Fibroblast of skin of back (primary cell): ENCODE measurements around the gene RGS17.

ENCODE experiments used
- DNase-seq: peaks from one replicate; pipeline ENCODE4 v3.0.0-alpha.2; 2013

The RGS17 gene

DNA sequence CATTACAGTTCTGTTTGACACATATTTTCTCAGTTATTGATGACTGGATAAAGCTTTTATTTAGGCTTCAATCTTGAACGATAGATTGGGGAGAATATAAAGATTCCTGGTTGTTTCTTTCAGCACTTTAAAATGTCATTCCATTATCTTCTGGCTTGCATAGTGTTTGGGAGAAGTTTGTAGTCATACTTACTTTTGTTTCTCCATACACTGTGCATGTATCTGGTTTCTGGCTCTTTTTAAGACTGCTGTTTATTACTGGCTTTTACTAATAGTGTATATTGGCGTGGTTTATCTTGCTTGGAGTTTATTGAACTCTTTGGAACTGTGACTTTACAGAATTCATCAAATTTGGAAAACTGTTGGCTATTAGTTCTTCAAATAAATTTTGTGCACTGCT, 49.2 kb downstream of the RGS17 start:
- DNase-seq: no peak

DNA sequence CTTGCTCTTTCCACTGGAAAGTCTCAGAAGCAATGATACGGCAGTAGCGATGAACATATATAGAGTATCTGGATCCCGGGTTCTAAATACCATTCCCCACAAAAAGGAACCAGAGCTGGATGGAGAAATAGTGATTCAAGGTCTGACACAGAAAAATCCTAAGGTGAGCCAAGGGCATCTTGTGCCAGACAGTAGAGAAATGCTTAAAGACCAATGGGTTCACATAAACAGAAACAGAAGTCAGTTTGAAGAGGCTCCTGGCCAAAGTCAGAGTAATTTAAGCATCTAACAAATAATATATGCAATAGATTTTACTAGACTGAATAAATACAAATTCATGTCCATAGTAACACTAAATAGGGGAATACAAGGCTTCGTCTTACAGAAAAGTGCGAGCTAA, 54.7 kb downstream of the RGS17 start:
- DNase-seq: no peak

DNA sequence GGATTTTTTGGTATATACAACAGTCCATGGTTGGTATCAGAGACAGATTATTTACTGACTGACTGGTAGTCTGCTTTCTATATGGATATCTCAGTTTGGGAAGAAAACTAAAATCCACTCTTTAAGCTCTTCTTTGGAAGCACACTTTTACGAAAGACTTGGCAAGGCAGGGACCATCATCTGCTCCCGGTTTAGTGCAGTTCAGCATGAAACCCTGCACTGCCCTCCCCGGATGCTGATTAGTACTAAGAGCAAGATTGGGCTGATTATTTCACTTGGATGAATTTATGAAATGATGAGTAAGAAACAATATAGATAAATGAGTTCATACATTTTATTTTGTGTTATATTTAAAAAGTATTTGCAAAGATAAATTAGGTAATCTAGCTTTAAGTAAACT, 56.3 kb downstream of the RGS17 start:
- no peak for DNase-seq

DNA sequence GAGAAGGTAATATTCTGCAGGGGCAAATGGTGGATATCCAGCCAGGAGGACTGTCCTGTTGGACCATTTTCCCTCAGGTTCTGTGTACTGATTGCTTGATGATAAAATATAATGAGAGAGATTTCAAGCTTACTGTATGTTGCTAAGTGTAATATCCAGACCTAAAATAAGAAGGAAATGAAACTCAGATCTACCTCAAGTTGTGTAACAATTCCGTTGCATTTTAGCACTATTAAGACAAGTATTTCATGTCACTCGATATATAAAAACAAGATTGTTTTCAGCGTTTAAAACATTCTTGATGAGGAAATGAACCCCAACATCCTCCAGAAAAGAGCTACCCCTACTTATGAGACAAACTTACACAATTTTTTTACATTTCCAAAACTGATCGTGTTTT, 57.2 kb downstream of the RGS17 start:
- DNase-seq: no peak

DNA sequence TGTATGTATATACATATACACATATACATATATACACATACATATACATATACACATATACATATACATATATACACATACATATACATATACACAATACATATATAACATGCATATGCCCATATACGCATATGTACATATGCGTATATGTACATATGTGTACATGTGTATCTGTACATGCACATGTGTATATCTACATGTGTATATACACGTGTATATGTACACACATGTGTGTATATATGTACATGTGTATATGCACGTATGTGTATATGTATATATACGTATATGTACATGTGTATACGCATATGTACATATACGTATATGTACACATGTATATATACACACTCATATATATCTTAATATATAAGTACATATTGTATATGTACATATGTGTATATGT, 60.3 kb downstream of the RGS17 start:
- no peak for DNase-seq

DNA sequence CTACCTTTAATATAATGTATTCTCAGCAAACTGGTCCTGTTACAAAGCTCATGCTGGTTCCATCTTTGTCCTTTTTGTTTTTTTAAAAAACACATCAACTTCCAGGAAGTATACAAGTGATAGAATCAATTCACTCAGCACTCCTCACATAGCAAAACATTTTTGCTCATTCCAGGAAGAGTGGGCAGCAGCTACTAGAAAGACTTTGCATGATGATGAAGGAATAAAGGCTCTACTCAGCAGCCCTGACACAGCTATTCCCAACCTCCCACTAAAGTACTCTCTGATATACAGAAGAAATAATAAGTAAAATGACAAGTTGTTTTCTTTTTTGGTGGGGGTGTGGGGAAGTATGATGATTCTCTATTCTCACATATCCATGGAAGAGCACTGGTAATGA, 61.2 kb downstream of the RGS17 start:
- no peak for DNase-seq

DNA sequence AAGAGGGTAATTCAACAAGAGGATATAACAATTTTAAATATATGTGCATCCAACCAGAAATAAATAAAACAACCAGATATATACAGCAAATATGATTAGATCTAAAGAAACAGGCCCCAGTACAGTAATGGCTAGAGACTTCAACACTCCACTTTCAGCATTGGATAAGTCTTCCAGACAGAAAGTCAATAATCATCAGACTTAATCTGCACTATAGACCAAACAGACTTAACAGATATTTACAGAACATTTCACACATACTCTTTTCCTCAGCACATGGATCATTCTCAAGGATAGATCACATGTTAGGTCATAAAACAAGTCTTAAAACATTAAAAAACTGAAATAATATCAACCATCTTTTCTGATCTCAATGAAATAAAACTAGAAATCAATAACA, 65.9 kb downstream of the RGS17 start:
- DNase-seq: no peak

DNA sequence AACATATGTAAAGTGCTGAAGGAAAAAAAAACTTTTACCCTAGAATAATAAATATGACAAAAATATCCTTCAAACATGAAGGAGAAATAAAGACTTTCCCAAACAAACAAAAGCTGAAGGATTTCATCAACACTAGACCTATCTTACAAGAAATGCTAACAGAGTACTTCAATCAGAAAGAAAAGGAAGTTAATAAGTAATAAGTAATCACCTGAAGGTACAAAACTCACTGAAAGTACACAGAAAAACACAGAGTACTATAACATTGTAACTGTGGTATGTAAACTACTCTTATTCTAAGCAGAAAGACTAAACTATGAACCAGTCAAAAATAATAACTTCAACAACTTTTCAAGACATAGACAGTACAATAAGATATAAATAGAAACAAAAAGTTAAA, 67.1 kb downstream of the RGS17 start:
- no peak for DNase-seq

DNA sequence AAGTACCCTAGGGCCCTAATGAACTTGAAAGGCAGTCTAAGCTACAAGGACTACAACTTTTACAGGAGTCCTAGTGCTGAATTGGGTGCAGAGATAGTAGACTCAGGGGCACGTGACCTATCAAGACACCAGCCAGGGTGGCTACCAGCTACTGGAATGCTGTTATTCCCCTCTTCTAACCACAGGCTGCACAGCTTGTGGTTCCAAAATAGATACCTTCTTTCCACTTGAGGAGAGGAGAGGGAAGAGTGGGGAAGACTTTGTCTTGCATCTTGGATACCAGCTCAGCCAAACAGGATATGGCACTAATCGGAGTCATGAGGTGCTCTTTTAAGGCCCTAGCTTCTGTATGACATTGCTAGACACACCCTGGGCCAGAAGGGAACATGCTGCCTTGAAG, 68.6 kb downstream of the RGS17 start:
- DNase-seq: no peak

DNA sequence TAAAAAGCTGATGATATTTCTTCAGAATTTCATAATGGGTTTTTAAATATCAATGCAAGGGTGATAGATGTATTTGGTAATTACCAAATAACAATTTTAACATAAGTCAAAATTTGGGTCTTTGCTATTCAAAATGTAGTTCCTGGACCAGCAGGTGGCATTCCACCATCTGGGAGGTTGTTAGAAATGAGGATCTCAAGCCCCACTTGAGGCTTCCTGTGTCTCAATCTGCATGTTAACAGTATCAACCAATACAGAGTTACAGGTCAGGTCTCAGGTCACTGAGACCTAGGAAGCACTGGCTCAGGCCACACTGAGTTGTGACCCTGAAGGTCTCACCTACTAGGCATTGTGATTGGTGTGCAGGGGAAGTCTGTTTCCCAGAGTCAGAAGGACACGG, 71.3 kb downstream of the RGS17 start:
- DNase-seq: no peak

DNA sequence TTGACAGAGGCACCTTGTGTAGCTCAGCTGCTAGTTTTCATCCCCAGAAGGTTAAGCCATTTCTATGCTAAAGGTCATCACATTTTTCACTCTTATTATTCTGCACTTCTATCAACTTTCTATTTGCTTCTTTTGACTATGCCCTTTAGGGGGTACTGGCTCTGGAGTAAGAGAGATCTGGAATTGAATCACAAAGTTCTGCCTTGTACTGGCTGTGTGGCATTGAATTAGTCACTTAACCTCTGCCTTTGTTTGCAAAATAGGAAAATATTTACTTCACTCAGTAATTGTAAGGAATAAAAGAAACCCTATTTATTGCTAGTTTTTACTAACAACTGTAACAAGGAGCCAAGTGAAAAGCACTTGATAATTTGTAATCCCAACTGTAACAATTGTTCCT, 71.8 kb downstream of the RGS17 start:
- no peak for DNase-seq

DNA sequence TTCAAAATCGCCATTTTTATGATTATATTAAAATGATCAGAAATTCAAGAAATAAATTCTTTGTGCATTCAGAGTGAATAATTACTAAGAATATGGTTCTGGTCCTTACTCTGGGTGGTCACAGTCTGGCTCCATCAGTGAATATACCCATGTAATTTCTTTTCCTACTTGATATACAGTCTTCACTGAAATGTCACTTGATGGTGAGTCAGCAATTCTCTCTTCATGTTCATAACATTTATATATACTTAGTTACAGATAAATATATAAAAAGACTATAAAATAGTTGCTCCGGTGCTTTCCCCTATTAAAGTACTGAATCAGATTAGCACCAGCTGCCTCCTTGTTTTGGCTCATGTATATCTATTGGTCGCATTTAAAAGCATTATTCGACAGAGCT, 72.2 kb downstream of the RGS17 start:
- no peak for DNase-seq

DNA sequence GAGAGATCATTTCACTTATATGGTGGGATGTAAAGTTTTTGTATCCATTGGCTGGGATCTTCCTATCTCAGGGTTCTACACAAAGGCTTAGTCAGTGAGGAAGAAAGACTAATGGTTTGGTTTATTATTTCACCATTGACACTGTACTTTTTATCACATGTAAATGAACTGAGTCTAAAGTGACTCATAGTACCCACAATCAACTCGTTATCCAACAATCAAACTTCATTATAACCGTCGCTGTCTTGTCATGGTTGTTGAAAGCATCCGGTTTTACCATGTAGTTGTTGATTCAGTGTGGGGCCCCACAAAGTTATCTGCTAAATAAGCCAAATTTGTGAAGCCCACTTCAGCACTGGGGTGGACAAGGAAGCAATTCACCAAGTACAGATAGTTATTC, 72.8 kb downstream of the RGS17 start:
- no peak for DNase-seq

DNA sequence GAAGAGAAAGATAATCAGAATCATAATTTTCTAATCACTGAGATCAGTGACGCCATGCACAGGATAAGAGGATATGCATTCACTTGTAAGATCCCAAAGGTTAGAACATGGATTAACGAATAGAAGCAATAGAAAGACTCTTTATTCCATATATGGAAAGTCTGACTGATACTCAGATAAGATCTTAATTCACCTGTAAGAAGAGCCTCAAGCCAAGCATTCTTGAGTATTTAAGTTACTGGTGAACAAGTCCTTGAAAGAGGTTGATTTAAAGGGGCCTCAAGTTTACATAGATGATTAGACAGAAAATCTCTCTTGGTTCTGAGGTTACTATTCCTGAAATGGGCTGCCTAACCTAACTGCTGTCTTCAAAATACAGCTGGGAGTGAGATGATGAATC, 74.8 kb downstream of the RGS17 start:
- DNase-seq: no peak

DNA sequence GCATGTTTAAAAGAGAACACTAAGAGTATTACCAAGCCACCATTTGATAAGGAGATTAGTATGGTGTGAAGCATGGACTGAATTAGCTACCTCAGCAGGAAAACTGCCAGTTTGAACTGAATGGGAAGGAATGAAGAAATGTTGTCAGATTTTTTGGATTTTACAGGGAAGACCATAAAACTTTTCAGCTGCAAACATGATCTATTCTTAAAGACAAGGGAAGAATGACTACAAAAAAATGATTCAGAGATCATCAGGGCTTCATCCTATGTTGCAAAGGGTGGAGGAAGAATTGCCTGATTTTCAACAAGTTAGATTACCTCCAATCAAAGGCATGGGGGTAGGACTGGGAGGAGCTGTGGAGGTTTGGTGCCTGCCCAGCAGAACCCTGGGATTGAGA, 79.3 kb downstream of the RGS17 start:
- no peak for DNase-seq

DNA sequence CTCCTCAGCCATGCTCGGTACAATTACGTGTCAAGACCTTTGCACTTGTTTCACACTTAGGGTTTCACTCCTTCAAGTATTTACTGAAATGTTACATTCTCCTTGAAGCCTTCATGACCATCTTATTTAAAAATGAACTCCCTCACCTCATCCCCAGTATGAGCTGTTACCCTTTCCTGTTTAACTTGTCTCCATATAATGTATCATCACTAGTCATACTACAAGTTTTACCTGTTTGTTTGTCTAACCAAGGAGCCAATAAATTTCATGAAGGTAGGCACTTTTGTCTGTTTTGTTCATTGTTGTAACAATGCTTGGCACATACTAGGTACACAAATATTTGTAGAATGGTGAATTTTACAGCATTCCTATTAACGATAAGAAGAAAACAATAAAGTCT, 82.5 kb downstream of the RGS17 start:
- no peak for DNase-seq

DNA sequence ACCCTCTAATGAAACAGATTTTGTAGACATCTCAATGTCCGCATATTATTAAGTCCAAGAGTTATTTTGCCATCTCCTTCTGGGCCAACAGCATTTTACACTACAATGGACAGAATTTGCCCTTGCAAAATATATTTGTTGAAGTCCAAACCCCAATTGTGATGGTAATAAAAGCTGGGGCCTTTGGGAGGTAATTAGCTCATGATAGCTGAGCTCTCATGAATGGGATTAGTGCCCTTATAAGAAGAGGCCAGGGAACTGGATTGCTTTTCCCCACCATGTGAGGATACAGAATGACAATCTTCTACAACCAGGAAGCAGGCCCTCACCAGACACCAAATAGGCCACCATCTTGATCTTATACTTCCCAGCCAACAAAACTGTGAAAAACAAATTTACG, 83.7 kb downstream of the RGS17 start:
- no peak for DNase-seq

DNA sequence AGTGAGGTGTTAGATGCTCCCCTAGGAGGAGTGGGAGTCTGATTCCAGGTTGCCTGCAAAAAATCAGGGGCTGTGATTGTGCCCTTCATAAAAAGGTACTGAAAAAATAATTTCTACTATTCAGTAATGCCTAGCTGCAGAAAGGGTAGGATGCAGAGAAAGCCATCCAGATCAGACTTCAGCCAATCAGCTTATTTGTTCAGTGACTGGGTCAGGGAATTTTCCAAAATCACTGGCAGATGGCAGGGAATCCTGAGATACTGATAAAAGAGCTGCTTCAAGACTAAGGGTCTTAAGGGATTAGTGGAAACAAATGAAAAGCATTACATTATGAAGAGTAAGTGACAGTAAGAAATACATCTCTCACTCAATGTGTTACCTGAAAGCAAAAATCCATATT, 85.8 kb downstream of the RGS17 start:
- DNase-seq: no peak

DNA sequence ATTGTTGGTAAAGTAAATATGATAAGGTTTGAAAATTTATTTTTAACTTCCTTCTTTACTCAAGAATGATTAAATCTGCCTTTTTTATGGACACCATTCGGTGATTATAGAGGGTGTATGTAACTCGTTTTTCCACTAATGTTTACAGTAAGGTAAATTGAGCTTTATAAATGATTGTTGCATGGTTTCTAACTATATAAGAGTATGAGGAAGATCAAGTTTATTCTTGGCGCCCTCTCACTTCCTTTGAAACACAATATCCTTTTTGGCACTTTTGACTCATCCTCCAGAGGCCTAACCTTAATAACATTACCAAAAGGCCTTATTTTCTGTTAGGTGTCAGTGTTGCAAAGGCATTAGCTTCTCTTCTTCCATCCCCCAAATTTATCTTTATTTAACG, 86.8 kb downstream of the RGS17 start:
- DNase-seq: no peak

DNA sequence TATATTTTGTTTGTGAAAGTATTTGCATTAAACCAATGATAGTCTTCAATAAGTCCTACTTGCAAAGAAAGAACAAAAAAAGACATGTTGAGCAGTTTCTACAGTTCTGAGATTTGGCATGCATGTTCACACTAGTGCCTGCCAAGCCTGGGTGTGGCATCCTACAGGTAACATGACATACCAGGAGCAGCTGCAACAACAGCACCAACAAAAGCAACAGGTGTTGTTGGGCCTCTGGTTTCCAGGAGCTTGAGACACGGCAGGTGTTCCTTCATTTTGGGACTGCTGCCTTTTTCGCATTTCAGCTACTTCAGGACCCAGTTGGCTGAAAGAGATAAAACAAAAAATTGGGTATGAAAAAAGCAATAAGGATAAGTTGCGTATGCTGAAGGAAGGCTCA, 87.4 kb downstream of the RGS17 start:
- no peak for DNase-seq

DNA sequence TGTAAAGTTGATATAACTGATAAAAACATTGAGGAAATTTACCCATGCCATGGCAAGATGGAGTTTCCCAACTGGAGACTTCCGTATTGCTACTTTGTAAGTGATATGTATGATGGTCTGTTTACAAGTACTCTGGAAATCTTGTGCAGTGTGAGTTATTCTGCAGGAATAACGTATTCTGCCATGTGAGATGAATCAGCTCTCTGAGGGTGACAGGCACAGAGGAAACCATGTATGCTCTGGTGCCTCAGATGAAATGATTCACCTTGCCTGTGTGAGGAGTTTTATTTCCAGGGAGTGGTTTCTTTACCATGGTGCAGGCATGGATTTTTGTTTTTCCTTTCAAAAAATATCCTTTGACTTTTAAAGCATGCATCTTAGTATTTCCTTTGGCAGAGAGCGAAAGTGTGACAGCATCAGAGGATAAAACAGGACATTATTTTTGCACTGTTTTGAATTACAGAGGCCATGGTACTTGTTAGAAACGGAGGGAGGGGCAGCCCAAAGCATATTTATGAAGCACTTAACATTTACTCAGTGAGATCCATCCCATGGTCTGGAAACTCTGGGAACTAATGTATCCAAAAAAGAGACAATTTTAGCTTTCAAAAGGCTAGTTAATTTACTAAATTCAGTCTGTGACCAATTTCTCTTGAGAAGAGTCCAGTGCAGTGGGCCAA, 92.6 kb downstream of the RGS17 start:
- DNase-seq: peak; percentile 32

DNA sequence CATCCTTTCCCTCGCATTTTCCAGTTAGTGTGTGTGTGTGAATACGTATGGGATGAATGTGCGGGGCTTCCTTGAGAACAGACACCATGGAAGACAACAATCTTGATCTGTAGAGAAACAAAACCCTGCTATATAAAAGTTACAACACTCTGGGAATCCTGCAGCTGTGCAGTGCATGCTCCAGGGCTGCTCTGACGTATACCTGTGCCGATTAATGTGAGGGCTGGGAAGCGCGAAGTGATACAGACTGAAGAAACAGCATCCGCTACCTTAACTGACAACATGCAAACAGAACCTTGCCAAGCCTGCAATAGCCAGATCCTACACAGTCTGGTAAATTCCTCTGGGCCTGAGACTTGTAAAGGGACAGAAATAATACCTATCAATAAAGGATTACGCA, 96.9 kb downstream of the RGS17 start:
- DNase-seq: no peak

DNA sequence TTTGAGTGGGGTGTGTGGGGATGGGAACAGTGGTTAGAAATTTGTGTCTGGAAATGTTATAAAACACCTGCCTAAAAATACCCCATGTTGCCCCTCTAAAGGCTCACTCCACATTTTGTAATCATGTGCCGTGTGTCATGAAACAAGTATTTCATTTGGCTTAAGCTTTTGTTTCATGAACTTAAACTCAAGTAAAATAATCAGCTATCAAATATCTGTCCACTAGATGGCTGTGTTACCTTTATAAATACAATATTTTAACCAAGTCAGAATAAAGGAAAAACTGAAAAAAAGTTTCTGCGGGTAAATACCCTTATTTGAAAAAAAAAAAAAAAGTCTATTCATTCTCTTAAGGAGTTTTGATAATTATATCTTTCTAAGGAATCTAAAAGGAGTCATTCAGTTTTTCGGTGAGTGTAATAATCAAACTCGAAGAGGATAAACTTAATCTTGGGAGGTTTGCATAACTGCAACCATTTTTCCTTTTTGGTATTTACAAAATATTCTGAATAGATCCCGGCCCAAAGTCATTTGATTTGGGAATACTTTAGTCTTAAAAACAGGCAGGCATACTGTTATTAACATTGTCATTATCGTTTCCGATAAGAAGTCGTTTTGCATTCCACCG, 98.7 kb downstream of the RGS17 start:
- peak; percentile 58 for DNase-seq

DNA sequence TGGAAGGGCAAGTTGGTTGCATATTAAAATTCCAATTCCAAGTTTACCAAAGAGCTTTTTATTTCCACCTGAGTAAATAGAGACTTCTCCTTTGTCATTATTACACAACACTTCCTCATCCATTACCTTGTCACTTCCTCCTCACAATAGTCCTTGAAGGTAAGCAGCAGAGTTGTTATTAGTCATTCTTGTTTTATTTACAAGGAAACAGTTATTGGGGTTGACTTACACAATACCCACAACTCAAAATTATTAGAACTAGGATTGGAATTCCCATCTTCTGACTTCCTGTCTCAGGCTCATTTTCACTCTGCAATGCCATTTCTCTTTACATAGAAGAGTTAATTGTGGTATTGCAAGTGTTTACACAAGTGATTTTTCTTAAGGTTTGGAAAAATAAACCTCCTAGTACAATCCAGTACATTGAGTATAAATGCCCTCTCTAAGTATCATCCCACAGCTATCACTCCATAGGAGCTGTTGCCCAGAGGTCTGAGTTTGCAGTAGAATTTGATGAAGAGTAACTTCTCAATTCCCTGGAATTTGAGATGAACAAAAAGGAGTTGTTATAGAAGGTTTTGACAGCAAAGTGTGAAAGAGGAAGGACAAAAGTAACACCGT, 99.6 kb downstream of the RGS17 start:
- DNase-seq: peak; percentile 23

DNA sequence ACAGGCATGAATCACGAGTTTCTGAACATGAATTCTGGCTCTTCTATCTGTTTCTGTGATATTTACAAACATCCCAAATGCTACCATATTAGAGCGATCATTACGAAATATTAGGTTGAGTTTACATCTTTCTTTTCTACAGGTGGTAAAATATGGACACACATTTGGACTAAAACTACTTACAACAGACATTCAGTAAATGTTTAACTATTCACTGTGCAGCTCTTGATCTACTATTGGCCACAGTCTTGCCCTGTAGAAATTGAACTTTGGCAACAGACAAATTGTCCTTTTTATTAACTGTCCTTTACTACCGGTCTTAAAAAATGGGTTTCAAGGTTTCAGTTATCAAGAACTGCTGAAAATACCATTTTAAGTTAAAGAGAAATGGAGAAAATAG, 102.1 kb downstream of the RGS17 start:
- no peak for DNase-seq
